KOPT-K1 (cell line): ENCODE results near the gene SOX12.
"Not testable (repeated sequence)": the region's sequence is repeated elsewhere in the genome, so short reads cannot be mapped to it uniquely, and the experiment has no call there.

Experiments
- H3K27ac ChIP-seq: fragments of 200-600 bp; sonication (generic); 2 replicates; pipeline ENCODE4 v1.5.1; 2016; ENCODE audit warnings: antibody characterized with exemption, mild to moderate bottlenecking, low read depth, low read length; ENCODE audit not compliant: poor library complexity, severe bottlenecking
- H3K36me3 ChIP-seq: fragments of 200-600 bp; sonication (generic); 2 replicates; pipeline ENCODE4 v1.5.1; 2017; ENCODE audit warnings: antibody characterized with exemption, mild to moderate bottlenecking, low read length, moderate library complexity; ENCODE audit not compliant: insufficient read depth
- H3K9me3 ChIP-seq: fragments of 200-600 bp; sonication (generic); 2 replicates; pipeline ENCODE4 v1.5.1; 2017; ENCODE audit warnings: antibody characterized with exemption, low read length, mild to moderate bottlenecking; ENCODE audit not compliant: insufficient read depth, poor library complexity, severe bottlenecking

SOX12 gene

GRCh38 chr20:336040-336439, 10.7 kb downstream of the SOX12 start:
- not testable (repeated sequence) for H3K27ac ChIP-seq, H3K36me3 ChIP-seq, H3K9me3 ChIP-seq

GRCh38 chr20:341682-342081, 16.3 kb downstream of the SOX12 start:
- no peaks in the 10 kb centered on the region for H3K9me3 ChIP-seq
- no peaks in the 10 kb centered on the region for H3K36me3 ChIP-seq
- H3K27ac ChIP-seq: no peak overlapping the region

- Histone ChIP-seq H3K27ac (no peak overlapping the region), H3K9me3 (no peaks in the 10 kb centered on the region), H3K36me3 (no peaks in the 10 kb centered on the region)
These were observed 17.8 kb downstream of the SOX12 start for GRCh38 chr20:343107-343506.

- no peaks in the 10 kb centered on the region for H3K36me3 ChIP-seq
- H3K9me3 ChIP-seq: no peaks in the 10 kb centered on the region
- H3K27ac ChIP-seq: no peak overlapping the region
These were observed 20.8 kb downstream of the SOX12 start for GRCh38 chr20:346033-346639.

GRCh38 chr20:346640-347316, 21.4 kb downstream of the SOX12 start, which contains the start of gene NRSN2:
NRSN2 (plus strand) TSS chr20:347111; CDS start chr20:349644, 2,533 bp downstream.
- Histone ChIP-seq H3K27ac (peak within 1 kb of the TSS; percentile 50), H3K36me3 (no peaks in the 10 kb centered on the region), H3K9me3 (no peaks in the 10 kb centered on the region)

GRCh38 chr20:347317-347639, 21.9 kb downstream of the SOX12 start:
- H3K9me3 ChIP-seq: no peaks in the 10 kb centered on the region
- H3K36me3 ChIP-seq: no peaks in the 10 kb centered on the region
- peak overlapping the region; percentile 50 for H3K27ac ChIP-seq

GRCh38 chr20:347640-348484, 22.5 kb downstream of the SOX12 start:
- Histone ChIP-seq H3K36me3 (no peaks in the 10 kb centered on the region), H3K27ac (peak overlapping the region; percentile 50), H3K9me3 (no peaks in the 10 kb centered on the region)

GRCh38 chr20:348972-349841, 23.9 kb downstream of the SOX12 start:
- Histone ChIP-seq H3K36me3 (no peaks in the 10 kb centered on the region), H3K27ac (no peak overlapping the region)

GRCh38 chr20:353166-353565, 27.8 kb downstream of the SOX12 start:
- Histone ChIP-seq H3K27ac (no peak overlapping the region), H3K36me3 (no peaks in the 10 kb centered on the region), H3K9me3 (no peaks in the 10 kb centered on the region)

More at GRCh38 chr20:348972-349841, 23.9 kb downstream of the SOX12 start:
- H3K9me3 ChIP-seq: no peaks in the 10 kb centered on the region

- Histone ChIP-seq H3K36me3 (no peaks in the 10 kb centered on the region), H3K9me3 (no peaks in the 10 kb centered on the region), H3K27ac (no peak overlapping the region)
These were observed 29.1 kb downstream of the SOX12 start for GRCh38 chr20:354298-354977.

GRCh38 chr20:356154-356553, 30.8 kb downstream of the SOX12 start:
- H3K9me3 ChIP-seq, H3K27ac ChIP-seq, H3K36me3 ChIP-seq: not testable (repeated sequence)

- Histone ChIP-seq H3K9me3 (no peaks in the 10 kb centered on the region), H3K36me3 (no peaks in the 10 kb centered on the region), H3K27ac (no peak overlapping the region)
These were observed 31.4 kb downstream of the SOX12 start for GRCh38 chr20:356745-357144.

- H3K9me3 ChIP-seq: no peaks in the 10 kb centered on the region
- H3K27ac ChIP-seq: no peak overlapping the region
- H3K36me3 ChIP-seq: no peaks in the 10 kb centered on the region
These were observed 33.7 kb downstream of the SOX12 start for GRCh38 chr20:358891-359555.

GRCh38 chr20:361561-361960, 36.2 kb downstream of the SOX12 start:
- no peaks in the 10 kb centered on the region for H3K36me3 ChIP-seq
- H3K9me3 ChIP-seq: no peaks in the 10 kb centered on the region
- no peak overlapping the region for H3K27ac ChIP-seq
